Astrocyte (in vitro differentiated cells and primary cell): ENCODE data around the gene BCHE.

Source experiments
- CTCF ChIP-seq: IDR thresholded peaks from 2 replicates; pipeline ENCODE4 v1.5.1; 2011; ENCODE audit warnings: low read depth, mild to moderate bottlenecking, inconsistent platforms, low read length, moderate library complexity; ENCODE audit not compliant: insufficient read depth
- EZH2 ChIP-seq: IDR thresholded peaks from 2 replicates; pipeline ENCODE4 v1.6.1; 2012; ENCODE audit warnings: mild to moderate bottlenecking, low read length, inconsistent platforms; ENCODE audit not compliant: insufficient read depth

DNA sequence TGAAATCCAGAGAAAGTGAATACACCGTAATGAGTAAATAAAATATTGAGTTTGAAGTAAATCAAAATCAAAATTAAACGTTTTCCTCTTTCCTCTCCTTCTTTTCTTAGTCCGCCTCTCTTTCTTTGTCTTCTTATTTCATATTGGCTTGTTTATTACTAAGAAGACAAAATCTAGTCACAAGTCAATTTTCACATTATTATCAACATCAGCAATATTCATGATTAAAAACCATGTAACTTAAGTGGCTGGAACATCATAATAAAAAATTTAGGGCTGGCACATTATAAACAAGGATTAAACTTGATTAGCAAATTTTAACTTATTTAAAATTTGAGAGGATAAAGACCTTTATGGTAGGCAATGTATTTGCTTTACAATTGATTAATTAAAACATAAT lies 61.4 kb downstream of the BCHE start:
- TF ChIP-seq CTCF (no peak), EZH2 (no peak)
